ENCODE measurements around the gene ATG3.

GRCh38 chr3:112561484-112561733 lies 353 bp downstream of the ATG3 start:
- TF ChIP-seq ZBTB7A (tag by site-specific recombination; IDR thresholded peaks at IDR 0.05; ENCODE audit: low read depth) (no peak), ZNF239 (tag by site-specific recombination; IDR thresholded peaks at IDR 0.05) (no peak), ZNF146 (tag by site-specific recombination; IDR thresholded peaks at IDR 0.05) (no peak), ZNF362 (tag by site-specific recombination; IDR thresholded peaks at IDR 0.05) (no peak), ZNF530 (tag by site-specific recombination; IDR thresholded peaks at IDR 0.05; ENCODE audit: low read depth) (no peak), CTCF (tag by site-specific recombination; IDR thresholded peaks at IDR 0.05) (no peak)
